Vagina (tissue), 2 donors: ENCODE measurements around the gene ACVR2B.

Experiments used
- CTCF ChIP-seq, 3 experiments: fragments of 450-650 bp in 2 of 3; fragments of 200-600 bp in 1 of 3; sonication (generic) in 1 of 3; IDR thresholded peaks; one replicate each; pipeline ENCODE4 v1.5.1; 2017 to 2019; ENCODE audit warnings: antibody characterized with exemption in 3 of 3, mild to moderate bottlenecking in 2 of 3, moderate library complexity in 2 of 3
- POLR2A ChIP-seq, 2 donors: fragments of 450-650 bp; IDR thresholded peaks; one replicate each; pipeline ENCODE4 v1.6.1; 2017; ENCODE audit warnings: antibody characterized with exemption in 2 of 2, mild to moderate bottlenecking in 2 of 2, moderate library complexity in 2 of 2
- POLR2AphosphoS5 ChIP-seq, 2 donors: sonication (generic); formaldehyde crosslinking; IDR thresholded peaks; one replicate each; pipeline ENCODE4 v1.9.0; 2017; ENCODE audit warnings: antibody characterized with exemption in 2 of 2, mild to moderate bottlenecking in 2 of 2, low read depth in 1 of 2; ENCODE audit not compliant: insufficient read depth in 1 of 2

- no peak for TF ChIP-seq CTCF (IDR thresholded peaks at IDR 0.05)
- TF ChIP-seq POLR2AphosphoS5 (IDR thresholded peaks at IDR 0.05; ENCODE audit: insufficient read depth in 1 of 2, low read depth in 1 of 2), result no peak
- TF ChIP-seq POLR2A (IDR thresholded peaks at IDR 0.05), result no peak
Measured at GRCh38 chr3:38493031-38493430, 39.3 kb downstream of the ACVR2B start.
